ENCODE measurements around the gene THEMIS2.

GRCh38 chr1:27861436-27861835 lies 10.9 kb upstream of the THEMIS2 start:
- TF ChIP-seq ARNTL (CRISPR knock-in tag; IDR thresholded peaks at IDR 0.05; ENCODE audit: borderline replicate concordance, low read depth) (no peak), ZNF70 (CRISPR knock-in tag; IDR thresholded peaks at IDR 0.05) (no peak), CSRNP3 (CRISPR knock-in tag; IDR thresholded peaks at IDR 0.05) (no peak), CSDC2 (CRISPR knock-in tag; IDR thresholded peaks at IDR 0.05) (no peak)
